PC-9 (cell line): ENCODE measurements around the gene CCL15. TPM values are rescaled to one million over a fixed set of nuclear protein-coding genes. Genes with fewer than 3 reads are reported as not detected.
"Not testable (repeated sequence)": the region's sequence is repeated elsewhere in the genome, so short reads cannot be mapped to it uniquely, and the experiment has no call there.

Experiments
- BruUV-seq: library from RNA; stranded (reverse); fragments of 400-500 nt; replicated peaks from 2 replicates; lab custom pipeline; 2021; lab: Mats Ljungman, UMichigan
- CTCF ChIA-PET: fragments of 300-600 bp; sonication (Branson Sonifier 250); formaldehyde crosslinking; loops from one replicate; lab custom pipeline; 2022; ENCODE audit warnings: antibody characterized with exemption; lab: Charles Lee
- POLR2A ChIA-PET: fragments of 300-600 bp; sonication (Branson Sonifier 250); formaldehyde crosslinking; loops from one replicate; lab custom pipeline; 2022; ENCODE audit warnings: antibody characterized with exemption; ENCODE audit not compliant: unreplicated experiment; lab: Charles Lee
- DNase-seq, 2 experiments: peaks; one replicate each; pipeline versions ENCODE4 v3.0.0 to v3.0.0-alpha.2; 2015 to 2022; ENCODE audit warnings: mixed read lengths in 1 of 2
- H2AFZ ChIP-seq: fragments of 200-600 bp; sonication (generic); 2 replicates; pipeline ENCODE4 v1.8.1; 2017; ENCODE audit warnings: antibody characterized with exemption
- H3F3A ChIP-seq: fragments of 200-600 bp; sonication (generic); 2 replicates; pipeline ENCODE4 v1.8.1; 2017; ENCODE audit warnings: antibody characterized with exemption, mild to moderate bottlenecking, low read depth; ENCODE audit not compliant: insufficient read depth
- H3K27ac ChIP-seq: fragments of 200-600 bp; sonication (generic); 2 replicates; pipeline ENCODE4 v1.6.1; 2016; ENCODE audit warnings: mixed run types
- H3K27me3 ChIP-seq: fragments of 200-600 bp; sonication (generic); 2 replicates; pipeline ENCODE4 v1.6.1; 2016; ENCODE audit warnings: low read depth, mixed run types; ENCODE audit not compliant: insufficient read depth
- H3K36me3 ChIP-seq: fragments of 200-600 bp; sonication (generic); 2 replicates; pipeline ENCODE4 v1.6.1; 2016; ENCODE audit warnings: low read depth, mixed run types
- H3K4me1 ChIP-seq: fragments of 200-600 bp; sonication (generic); replicated peaks from 2 replicates; pipeline ENCODE4 v1.6.1; 2016; ENCODE audit warnings: mixed run types; ENCODE audit not compliant: insufficient read depth
- H3K4me2 ChIP-seq: fragments of 200-600 bp; sonication (generic); 2 replicates; pipeline ENCODE4 v1.6.1; 2017; ENCODE audit warnings: mixed run types
- H3K4me3 ChIP-seq: fragments of 200-600 bp; sonication (generic); 2 replicates; pipeline ENCODE4 v1.6.1; 2016; ENCODE audit warnings: mixed run types
- H3K79me2 ChIP-seq: fragments of 200-600 bp; sonication (generic); 2 replicates; pipeline ENCODE4 v1.6.1; 2017; ENCODE audit warnings: low read depth, mixed run types
- H3K9me2 ChIP-seq: fragments of 200-600 bp; sonication (generic); 2 replicates; pipeline ENCODE4 v1.8.1; 2017; ENCODE audit warnings: mild to moderate bottlenecking; ENCODE audit not compliant: insufficient read depth
- H3K9me3 ChIP-seq: fragments of 200-600 bp; sonication (generic); 2 replicates; pipeline ENCODE4 v1.8.1; 2016; ENCODE audit warnings: low read depth; ENCODE audit not compliant: insufficient read depth
- H4K20me1 ChIP-seq: fragments of 200-600 bp; sonication (generic); 2 replicates; pipeline ENCODE4 v1.8.1; 2017; ENCODE audit not compliant: insufficient read depth
- CTCF ChIP-seq: fragments of 200-600 bp; sonication (generic); conservative IDR thresholded peaks from 2 replicates; pipeline ENCODE4 v1.6.1; 2017; ENCODE audit warnings: mixed run types, antibody characterized with exemption, mild to moderate bottlenecking, moderate library complexity
- EZH2 ChIP-seq: fragments of 200-600 bp; sonication (generic); IDR thresholded peaks from 2 replicates; pipeline ENCODE4 v1.8.0; 2017; ENCODE audit warnings: antibody characterized with exemption, low read depth
- intact Hi-C: fragments of 100-400 bp; cut with micrococcal nuclease; formaldehyde crosslinking; loops from one replicate; pipeline ENCODE4 v1.10.0; 2022; ENCODE audit not compliant: unreplicated experiment
- total RNA-seq: library from RNA; stranded (reverse); gene quantifications from 2 replicates; pipeline ENCODE4 v1.2.3, GENCODE V29; 2021

The CCL15 gene
- total RNA-seq, 1 experiment from 2014 or later, result not detected

DNA sequence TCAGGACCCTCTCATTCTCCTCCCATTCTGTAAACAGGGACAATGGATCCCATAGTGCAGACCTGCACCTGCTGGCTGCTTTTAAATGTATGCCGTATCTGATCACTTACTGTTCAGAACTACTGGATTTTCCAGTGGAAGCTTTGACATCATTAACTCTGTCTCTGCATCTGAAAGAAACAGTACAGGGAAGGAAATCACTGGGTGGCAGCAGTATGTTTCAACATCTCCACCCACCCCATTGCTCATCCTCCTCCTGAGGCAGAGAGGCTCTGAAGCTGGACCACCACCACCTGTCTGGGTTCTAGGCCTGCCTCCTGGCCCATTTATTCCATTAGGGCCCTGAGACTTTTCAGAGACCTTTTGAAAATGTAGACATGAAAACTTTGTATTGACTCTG is 2.6 kb downstream of the CCL15 start:
- H3K79me2 ChIP-seq, result no peaks in the 10 kb centered on the region
- ChIA-PET POLR2A (no interaction called here), CTCF (no interaction called here)
- H3K9me3 ChIP-seq, result no peaks in the 10 kb centered on the region
- no peak overlapping the region for H3K4me2 ChIP-seq
- H3K4me1 ChIP-seq, result no peaks in the 10 kb centered on the region
- no TSS peak for BruUV-seq
- TF ChIP-seq CTCF (no peak), EZH2 (no peak)
- H3K36me3 ChIP-seq, result no peaks in the 10 kb centered on the region
- no peaks in the 10 kb centered on the region for H4K20me1 ChIP-seq
- H3K4me3 ChIP-seq, result no peak overlapping the region
- no peaks in the 10 kb centered on the region for H3K9me2 ChIP-seq
- no peaks in the 10 kb centered on the region for H3F3A ChIP-seq
- intact Hi-C loops, result no loop called here
- H3K27ac ChIP-seq, result no peak overlapping the region
- H3K27me3 ChIP-seq, result peaks cover 53% of the 10 kb centered on the region
- no peak overlapping the region for H2AFZ ChIP-seq
- no peak for DNase-seq

DNA sequence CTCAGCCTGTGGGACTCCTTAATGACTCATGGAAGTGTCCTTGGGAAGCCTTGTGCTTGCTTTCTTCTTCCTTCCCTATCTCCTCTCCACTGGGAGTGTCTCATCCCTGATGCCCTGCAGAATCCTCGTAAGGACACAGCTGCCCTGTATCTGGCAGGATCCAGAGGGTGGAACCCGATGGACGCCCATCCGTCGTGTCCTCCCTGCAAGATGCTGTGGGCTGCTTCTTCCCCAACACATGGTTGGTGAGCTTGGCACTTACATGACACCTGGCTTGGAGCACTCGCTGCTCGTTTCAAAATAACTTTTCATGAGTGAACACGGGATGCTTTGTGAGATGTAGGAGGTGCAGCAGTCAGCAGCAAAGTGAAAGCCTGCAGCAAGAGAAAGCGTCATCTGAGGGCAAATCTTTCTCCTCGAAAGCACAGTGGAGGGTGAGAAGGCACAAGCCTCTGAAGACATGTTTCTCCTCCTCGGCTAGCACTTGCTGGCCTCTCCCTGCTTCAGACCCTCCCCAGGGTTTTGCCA is 3.3 kb downstream of the CCL15 start:
- Histone ChIP-seq H3K9me2 (no peaks in the 10 kb centered on the region), H2AFZ (no peak overlapping the region), H3K27me3 (peaks cover 49% of the 10 kb centered on the region), H3K36me3 (no peaks in the 10 kb centered on the region), H3K4me1 (no peaks in the 10 kb centered on the region), H4K20me1 (no peaks in the 10 kb centered on the region), H3K27ac (no peak overlapping the region), H3K79me2 (no peaks in the 10 kb centered on the region), H3K4me2 (no peak overlapping the region), H3F3A (no peaks in the 10 kb centered on the region), H3K9me3 (no peaks in the 10 kb centered on the region), H3K4me3 (no peak overlapping the region)
- BruUV-seq, result no TSS peak
- POLR2A ChIA-PET, result no interaction called here
- no peak for DNase-seq
- CTCF ChIA-PET, result no interaction called here
- TF ChIP-seq CTCF, result no peak
- intact Hi-C loops, result no loop called here

- POLR2A ChIA-PET, DNase-seq, BruUV-seq, H3K9me2 ChIP-seq, CTCF ChIA-PET, H3K9me3 ChIP-seq, intact Hi-C loops, H3K4me2 ChIP-seq, H4K20me1 ChIP-seq, H3K4me3 ChIP-seq, H3F3A ChIP-seq, H3K36me3 ChIP-seq, H3K27ac ChIP-seq, H3K4me1 ChIP-seq, H2AFZ ChIP-seq, H3K79me2 ChIP-seq: not testable (repeated sequence)
- peaks cover 45% of the 10 kb centered on the region for H3K27me3 ChIP-seq
Measured at GRCh38 chr17:35995346-35995745, 6.0 kb downstream of the CCL15 start.

- Histone ChIP-seq H3K36me3 (no peaks in the 10 kb centered on the region), H3F3A (no peaks in the 10 kb centered on the region), H4K20me1 (no peaks in the 10 kb centered on the region), H3K4me1 (no peaks in the 10 kb centered on the region), H3K27ac (no peak overlapping the region), H3K4me3 (no peak overlapping the region), H3K9me3 (no peaks in the 10 kb centered on the region), H2AFZ (no peak overlapping the region), H3K79me2 (no peaks in the 10 kb centered on the region), H3K4me2 (no peak overlapping the region), H3K9me2 (no peaks in the 10 kb centered on the region), H3K27me3 (peaks cover 39% of the 10 kb centered on the region)
- no peak for DNase-seq
- POLR2A ChIA-PET, result no interaction called here
- intact Hi-C loops, result no loop called here
- TF ChIP-seq CTCF (no peak), EZH2 (no peak)
- CTCF ChIA-PET, result no interaction called here
- BruUV-seq, result no TSS peak
Measured at GRCh38 chr17:35991075-35991474, 10.3 kb downstream of the CCL15 start.
